ENCODE measurements around the gene RNF220. TPM values are rescaled to one million over a fixed set of nuclear protein-coding genes. Genes with fewer than 3 reads are reported as not detected.

The RNF220 gene
- total and polyA plus RNA-seq, 2 of the 4 experiments (the other 2 are of a cell fraction), result 71.8 to 77.1 TPM

GRCh38 chr1:44659566-44659965, 254.5 kb downstream of the RNF220 start:
- Histone ChIP-seq H2BK120ac (ENCODE audit: low read depth, low read length) (no peak overlapping the region), H2AK9ac (replicated peaks; ENCODE audit: low read depth, low read length, poor library complexity) (no peak overlapping the region), H3K9me1 (ENCODE audit: insufficient read depth, low read length) (no peaks in the 10 kb centered on the region), H3K4me1 (ENCODE audit: control insufficient read depth, insufficient read depth, low read length) (0 out of 2 replicates have a peak, but pooled peaks cover 2% of the 10 kb centered on the region), H2AFZ (replicated peaks; ENCODE audit: low read length, poor library complexity) (no peak overlapping the region), H3K4ac (ENCODE audit: low read depth, low read length) (no peak overlapping the region), H3K23ac (ENCODE audit: low read depth, low read length) (no peak overlapping the region), H3K4me3 (ENCODE audit: insufficient read depth, low read depth, low read length) (no peak overlapping the region), H3K9ac (ENCODE audit: low read depth, low read length) (no peak overlapping the region), H2AK5ac (ENCODE audit: low read depth, low read length) (no peak overlapping the region), H3K36me3 (ENCODE audit: control insufficient read depth, insufficient read depth, low read length) (no peaks in the 10 kb centered on the region), H3K27me3 (ENCODE audit: control insufficient read depth, insufficient read depth, low read length) (no peaks in the 10 kb centered on the region), H3K14ac (replicated peaks; ENCODE audit: low read depth, low read length) (no peak overlapping the region), H4K5ac (ENCODE audit: low read depth, low read length) (no peak overlapping the region), H3K9me3 (ENCODE audit: control insufficient read depth, insufficient read depth, low read length) (no peaks in the 10 kb centered on the region), H4K91ac (ENCODE audit: insufficient read depth, low read depth, low read length) (no peak overlapping the region), H3K56ac (ENCODE audit: extremely low read depth, insufficient read depth, low read length) (no peak overlapping the region), H3K18ac (ENCODE audit: low read depth, low read length) (no peak overlapping the region), H2BK20ac (ENCODE audit: low read depth, low read length) (no peak overlapping the region), H2BK5ac (ENCODE audit: low read depth, low read length, poor library complexity, severe bottlenecking) (no peak overlapping the region), H3K4me2 (ENCODE audit: low read depth, low read length) (no peak overlapping the region), H4K20me1 (ENCODE audit: insufficient read depth, low read length) (no peaks in the 10 kb centered on the region), H3K27ac (ENCODE audit: insufficient read depth, low read length) (no peak overlapping the region), H4K8ac (ENCODE audit: low read depth in 2 of 2, low read length in 2 of 2) (no peak overlapping the region), H3K79me1 (ENCODE audit: low read depth in 1 of 2, low read length in 2 of 2) (no peaks in the 10 kb centered on the region), H2BK15ac (ENCODE audit: low read depth, low read length) (no peak overlapping the region)
- ChIA-PET CTCF (no interaction called here), POLR2A (ENCODE audit: unreplicated experiment) (no interaction called here)
- TF ChIP-seq MAZ (IDR thresholded peaks at IDR 0.05; ENCODE audit: borderline replicate concordance, low read depth, low read length) (no peak), RAD21 (IDR thresholded peaks at IDR 0.05; ENCODE audit: low read length) (no peak), FOS (IDR thresholded peaks at IDR 0.05; ENCODE audit: low read depth, low read length) (no peak), SMC3 (IDR thresholded peaks at IDR 0.05; ENCODE audit: low read depth, low read length) (no peak), ELK1 (IDR thresholded peaks at IDR 0.05; ENCODE audit: borderline replicate concordance, low read depth, low read length) (no peak), CEBPB (IDR thresholded peaks at IDR 0.05; ENCODE audit: low read depth, low read length) (no peak), NFE2L2 (IDR thresholded peaks at IDR 0.05; ENCODE audit: low read depth, low read length) (no peak), RCOR1 (IDR thresholded peaks at IDR 0.05; ENCODE audit: insufficient replicate concordance, low read length) (no peak), MXI1 (IDR thresholded peaks at IDR 0.05; ENCODE audit: borderline replicate concordance, low read depth, low read length) (no peak)
- TF ChIP-seq, protein P1, sequence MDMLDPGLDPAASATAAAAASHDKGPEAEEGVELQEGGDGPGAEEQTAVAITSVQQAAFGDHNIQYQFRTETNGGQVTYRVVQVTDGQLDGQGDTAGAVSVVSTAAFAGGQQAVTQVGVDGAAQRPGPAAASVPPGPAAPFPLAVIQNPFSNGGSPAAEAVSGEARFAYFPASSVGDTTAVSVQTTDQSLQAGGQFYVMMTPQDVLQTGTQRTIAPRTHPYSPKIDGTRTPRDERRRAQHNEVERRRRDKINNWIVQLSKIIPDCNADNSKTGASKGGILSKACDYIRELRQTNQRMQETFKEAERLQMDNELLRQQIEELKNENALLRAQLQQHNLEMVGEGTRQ (IDR thresholded peaks at IDR 0.05; ENCODE audit: low read depth, low read length), result no peak
- TF ChIP-seq, protein P2, sequence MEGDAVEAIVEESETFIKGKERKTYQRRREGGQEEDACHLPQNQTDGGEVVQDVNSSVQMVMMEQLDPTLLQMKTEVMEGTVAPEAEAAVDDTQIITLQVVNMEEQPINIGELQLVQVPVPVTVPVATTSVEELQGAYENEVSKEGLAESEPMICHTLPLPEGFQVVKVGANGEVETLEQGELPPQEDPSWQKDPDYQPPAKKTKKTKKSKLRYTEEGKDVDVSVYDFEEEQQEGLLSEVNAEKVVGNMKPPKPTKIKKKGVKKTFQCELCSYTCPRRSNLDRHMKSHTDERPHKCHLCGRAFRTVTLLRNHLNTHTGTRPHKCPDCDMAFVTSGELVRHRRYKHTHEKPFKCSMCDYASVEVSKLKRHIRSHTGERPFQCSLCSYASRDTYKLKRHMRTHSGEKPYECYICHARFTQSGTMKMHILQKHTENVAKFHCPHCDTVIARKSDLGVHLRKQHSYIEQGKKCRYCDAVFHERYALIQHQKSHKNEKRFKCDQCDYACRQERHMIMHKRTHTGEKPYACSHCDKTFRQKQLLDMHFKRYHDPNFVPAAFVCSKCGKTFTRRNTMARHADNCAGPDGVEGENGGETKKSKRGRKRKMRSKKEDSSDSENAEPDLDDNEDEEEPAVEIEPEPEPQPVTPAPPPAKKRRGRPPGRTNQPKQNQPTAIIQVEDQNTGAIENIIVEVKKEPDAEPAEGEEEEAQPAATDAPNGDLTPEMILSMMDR (conservative IDR thresholded peaks at IDR 0.05; ENCODE audit: low read depth, low read length), result no peak
- no peak for DNase-seq
- WGBS, 2 experiments (ENCODE audit: extremely low coverage in 2 of 2, insufficient read length in 1 of 2), result no CpG with 5 or more reads among the region's 4 CpGs
- in situ Hi-C loops (cut with MboI; ENCODE audit: low sequenced_read_pairs), result no loop called here
- intact Hi-C loops (cut with micrococcal nuclease), result no loop called here
- no TSS peak for BruUV-seq (replicated peaks)
- dilution Hi-C loops (cut with HindIII; ENCODE audit: low sequenced_read_pairs, unreplicated experiment), result no loop called here
- no peak for ATAC-seq (ENCODE audit: low read depth)
